HepG2 (cell line): ENCODE measurements around the gene F12. TPM values are rescaled to one million over a fixed set of nuclear protein-coding genes. Genes with fewer than 3 reads are reported as not detected.
A peak's percentile ranks its signal among the peaks of the same experiment; 100 is the strongest.

Source experiments
- ARNT2 ChIP-seq: sonication (generic); formaldehyde crosslinking; IDR thresholded peaks from 2 replicates; pipeline ENCODE4 v1.8.0; 2022; ENCODE audit warnings: mild to moderate bottlenecking, low read depth, missing genetic modification reagents, moderate library complexity
- ARNTL ChIP-seq: sonication (generic); formaldehyde crosslinking; IDR thresholded peaks from 2 replicates; pipeline ENCODE4 v1.4.0; 2020; ENCODE audit warnings: mild to moderate bottlenecking, missing genetic modification reagents
- BCL3 ChIP-seq: sonication (generic); formaldehyde crosslinking; IDR thresholded peaks from 2 replicates; pipeline ENCODE4 v1.5.1; 2020; ENCODE audit warnings: mild to moderate bottlenecking, missing genetic modification reagents, moderate library complexity
- FOXP1 ChIP-seq, 2 experiments: fragments of 450-650 bp in 1 of 2; IDR thresholded peaks; 2 replicates each; pipeline ENCODE4 v1.6.1; 2017 to 2018; ENCODE audit warnings: antibody characterized with exemption in 1 of 2
- NFKB2 ChIP-seq: sonication (generic); formaldehyde crosslinking; IDR thresholded peaks from 2 replicates; pipeline ENCODE4 v1.4.0; 2020; ENCODE audit warnings: missing genetic modification reagents, borderline replicate concordance
- NFKBIZ ChIP-seq: IDR thresholded peaks from 2 replicates; pipeline ENCODE4 v1.6.1; 2018; ENCODE audit warnings: missing genetic modification reagents, missing compliant biosample characterization
- RARG ChIP-seq: sonication (generic); formaldehyde crosslinking; IDR thresholded peaks from 2 replicates; pipeline ENCODE4 v1.4.0; 2020; ENCODE audit warnings: low read depth, mild to moderate bottlenecking, missing genetic modification reagents
- ZEB1 ChIP-seq: IDR thresholded peaks from 2 replicates; pipeline ENCODE4 v1.6.1; 2012; ENCODE audit warnings: mild to moderate bottlenecking, low read depth, inconsistent platforms; ENCODE audit not compliant: insufficient replicate concordance
- ZNF232 ChIP-seq: sonication (generic); formaldehyde crosslinking; IDR thresholded peaks from 2 replicates; pipeline ENCODE4 v1.4.0; 2020; ENCODE audit warnings: missing genetic modification reagents, borderline replicate concordance
- ZNF274 ChIP-seq: sonication (generic); formaldehyde crosslinking; IDR thresholded peaks from 2 replicates; pipeline ENCODE4 v1.5.1; 2020; ENCODE audit warnings: mild to moderate bottlenecking, missing genetic modification reagents
- ZNF629 ChIP-seq: sonication (generic); formaldehyde crosslinking; conservative IDR thresholded peaks from 2 replicates; pipeline ENCODE4 v1.5.0; 2020; ENCODE audit warnings: missing genetic modification reagents
- ZNF75D ChIP-seq: sonication (generic); formaldehyde crosslinking; IDR thresholded peaks from 2 replicates; pipeline ENCODE4 v1.8.1; 2023; ENCODE audit warnings: missing genetic modification reagents, mild to moderate bottlenecking, borderline replicate concordance
- ZXDC ChIP-seq: sonication (generic); formaldehyde crosslinking; IDR thresholded peaks from 2 replicates; pipeline ENCODE4 v1.5.0; 2020; ENCODE audit warnings: mild to moderate bottlenecking, missing genetic modification reagents
- polyA plus RNA-seq, 8 experiments: library from polyadenylated mRNA; depleted of rRNA in 3 of 8; stranded (reverse) in 7 of 8; unstranded in 1 of 8; fragments of >200 nt; fragmentation: Illumina TruSeq in 4 of 8; extraction: Trizol in 4 of 8; gene quantifications; 2 replicates each; pipeline versions ENCODE4 v1.2.1 to v1.2.3, GENCODE V29; 2011 to 2016; ENCODE audit warnings: low read depth in 4 of 8, missing spikeins in 1 of 8, mixed read lengths in 1 of 8; ENCODE audit not compliant: insufficient read depth in 1 of 8
- total RNA-seq, 5 experiments: library from RNA; depleted of rRNA; stranded (reverse); fragments of >200 nt; fragmentation: Illumina TruSeq; extraction: Trizol; gene quantifications; 2 replicates each; pipeline ENCODE4 v1.2.3, GENCODE V29; 2016; ENCODE audit warnings: low read depth in 1 of 5
- TF ChIP-seq, protein P1 (sequence below): sonication (generic); formaldehyde crosslinking; IDR thresholded peaks from 2 replicates; pipeline ENCODE4 v1.8.0; 2022; ENCODE audit warnings: missing genetic modification reagents, mild to moderate bottlenecking, moderate library complexity, borderline replicate concordance

Gene F12
- total and polyA plus RNA-seq, 2 of the 13 experiments (the other 11 are each of a cell fraction or from before 2014, with no cell fraction given), result 2.5 to 3.0 TPM

- TF ChIP-seq BCL3 (CRISPR knock-in tag) (peak; percentile 43; the same call in 1 of the 2 replicates), NFKBIZ (CRISPR knock-in tag) (no peak), ARNTL (CRISPR knock-in tag) (no peak), ARNT2 (no peak; the same call in 1 of the 2 replicates), FOXP1 (IDR thresholded peaks at IDR 0.05) (no peak), FOXP1 (CRISPR knock-in tag; IDR thresholded peaks at IDR 0.05) (no peak), ZNF274 (CRISPR knock-in tag) (peak; percentile 84), ZNF232 (CRISPR knock-in tag) (no peak), ZXDC (no peak), NFKB2 (0 out of 2 replicates have a peak, but pooled peaks have one; percentile 38), ZEB1 (no peak), ZNF629 (no peak), ZNF75D (CRISPR knock-in tag) (no peak), RARG (CRISPR knock-in tag) (no peak)
- TF ChIP-seq, protein P1, sequence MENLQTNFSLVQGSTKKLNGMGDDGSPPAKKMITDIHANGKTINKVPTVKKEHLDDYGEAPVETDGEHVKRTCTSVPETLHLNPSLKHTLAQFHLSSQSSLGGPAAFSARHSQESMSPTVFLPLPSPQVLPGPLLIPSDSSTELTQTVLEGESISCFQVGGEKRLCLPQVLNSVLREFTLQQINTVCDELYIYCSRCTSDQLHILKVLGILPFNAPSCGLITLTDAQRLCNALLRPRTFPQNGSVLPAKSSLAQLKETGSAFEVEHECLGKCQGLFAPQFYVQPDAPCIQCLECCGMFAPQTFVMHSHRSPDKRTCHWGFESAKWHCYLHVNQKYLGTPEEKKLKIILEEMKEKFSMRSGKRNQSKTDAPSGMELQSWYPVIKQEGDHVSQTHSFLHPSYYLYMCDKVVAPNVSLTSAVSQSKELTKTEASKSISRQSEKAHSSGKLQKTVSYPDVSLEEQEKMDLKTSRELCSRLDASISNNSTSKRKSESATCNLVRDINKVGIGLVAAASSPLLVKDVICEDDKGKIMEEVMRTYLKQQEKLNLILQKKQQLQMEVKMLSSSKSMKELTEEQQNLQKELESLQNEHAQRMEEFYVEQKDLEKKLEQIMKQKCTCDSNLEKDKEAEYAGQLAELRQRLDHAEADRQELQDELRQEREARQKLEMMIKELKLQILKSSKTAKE (CRISPR knock-in tag), result no peak
Observed at GRCh38 chr5:177426566-177427210, 17.3 kb upstream of the F12 start, which contains the start of gene GRK6 (continued).
